ENCODE data around the gene TAL1.
"Not testable (repeated sequence)": the region's sequence is repeated elsewhere in the genome, so short reads cannot be mapped to it uniquely, and the experiment has no call there.

The TAL1 gene

GRCh38 chr1:47201179-47201578 lies 30.8 kb downstream of the TAL1 start:
- Histone ChIP-seq H3K4me3 (ENCODE audit: low read length, poor library complexity, severe bottlenecking) (no peak overlapping the region), H3F3A (ENCODE audit: low read depth) (no peaks in the 10 kb centered on the region), H4K20me1 (ENCODE audit: insufficient read depth, low read length, poor library complexity, severe bottlenecking) (no peaks in the 10 kb centered on the region), H3K4me2 (ENCODE audit: low read depth, low read length, poor library complexity, severe bottlenecking) (no peak overlapping the region), H3K9me2 (replicated peaks; ENCODE audit: low read depth, low read length) (no peaks in the 10 kb centered on the region), H2AFZ (ENCODE audit: low read length) (no peak overlapping the region), H3K79me2 (ENCODE audit: insufficient read depth, low read length) (no peaks in the 10 kb centered on the region), H3K4me1 (ENCODE audit: insufficient read depth, low read length, poor library complexity, severe bottlenecking) (peaks cover 8% of the 10 kb centered on the region), H3K36me3 (ENCODE audit: insufficient read depth, low read length) (no peaks in the 10 kb centered on the region), H3K9me3 (ENCODE audit: insufficient read depth, low read depth, low read length) (no peaks in the 10 kb centered on the region), H3K27me3 (ENCODE audit: insufficient read depth, low read length, poor library complexity, severe bottlenecking) (no peaks in the 10 kb centered on the region), H3K9ac (ENCODE audit: low read depth, low read length, poor library complexity, severe bottlenecking) (no peak overlapping the region)
- no peak for TF ChIP-seq CTCF (conservative IDR thresholded peaks at IDR 0.05; ENCODE audit: low read length)
- TF ChIP-seq EZH2phosphoT487 (IDR thresholded peaks at IDR 0.05; ENCODE audit: borderline replicate concordance) = no peak

GRCh38 chr1:47198214-47198613 lies 33.8 kb downstream of the TAL1 start:
- Histone ChIP-seq H3K4me2 (ENCODE audit: low read depth, low read length, poor library complexity, severe bottlenecking) (no peak overlapping the region), H3K79me2 (ENCODE audit: insufficient read depth, low read length) (no peaks in the 10 kb centered on the region), H3K9ac (ENCODE audit: low read depth, low read length, poor library complexity, severe bottlenecking) (no peak overlapping the region), H3K36me3 (ENCODE audit: insufficient read depth, low read length) (no peaks in the 10 kb centered on the region), H3F3A (ENCODE audit: low read depth) (no peaks in the 10 kb centered on the region), H3K9me3 (ENCODE audit: insufficient read depth, low read depth, low read length) (no peaks in the 10 kb centered on the region), H3K27me3 (ENCODE audit: insufficient read depth, low read length, poor library complexity, severe bottlenecking) (no peaks in the 10 kb centered on the region), H3K9me2 (replicated peaks; ENCODE audit: low read depth, low read length) (no peaks in the 10 kb centered on the region), H3K4me1 (ENCODE audit: insufficient read depth, low read length, poor library complexity, severe bottlenecking) (peaks cover 2% of the 10 kb centered on the region), H4K20me1 (ENCODE audit: insufficient read depth, low read length, poor library complexity, severe bottlenecking) (no peaks in the 10 kb centered on the region), H2AFZ (ENCODE audit: low read length) (no peak overlapping the region), H3K4me3 (ENCODE audit: low read length, poor library complexity, severe bottlenecking) (no peak overlapping the region)
- no peak for TF ChIP-seq EZH2phosphoT487 (IDR thresholded peaks at IDR 0.05; ENCODE audit: borderline replicate concordance)
- no peak for TF ChIP-seq CTCF (conservative IDR thresholded peaks at IDR 0.05; ENCODE audit: low read length)

GRCh38 chr1:47196622-47197021 lies 35.4 kb downstream of the TAL1 start:
- no peaks in the 10 kb centered on the region for H3K27me3 ChIP-seq (ENCODE audit: insufficient read depth, low read length, poor library complexity, severe bottlenecking)
- no peaks in the 10 kb centered on the region for H4K20me1 ChIP-seq (ENCODE audit: insufficient read depth, low read length, poor library complexity, severe bottlenecking)
- no peak overlapping the region for H3K4me3 ChIP-seq (ENCODE audit: low read length, poor library complexity, severe bottlenecking)
- no peaks in the 10 kb centered on the region for H3K9me2 ChIP-seq (replicated peaks; ENCODE audit: low read depth, low read length)
- no peaks in the 10 kb centered on the region for H3K79me2 ChIP-seq (ENCODE audit: insufficient read depth, low read length)
- no peaks in the 10 kb centered on the region for H3K4me1 ChIP-seq (ENCODE audit: insufficient read depth, low read length, poor library complexity, severe bottlenecking)
- no peak overlapping the region for H3K9ac ChIP-seq (ENCODE audit: low read depth, low read length, poor library complexity, severe bottlenecking)
- H3K9me3 ChIP-seq (ENCODE audit: insufficient read depth, low read depth, low read length) = no peaks in the 10 kb centered on the region
- no peak overlapping the region for H2AFZ ChIP-seq (ENCODE audit: low read length)
- H3K4me2 ChIP-seq (ENCODE audit: low read depth, low read length, poor library complexity, severe bottlenecking) = no peak overlapping the region
- TF ChIP-seq EZH2phosphoT487 (IDR thresholded peaks at IDR 0.05; ENCODE audit: borderline replicate concordance) = no peak
- no peak for TF ChIP-seq CTCF (conservative IDR thresholded peaks at IDR 0.05; ENCODE audit: low read length)
- no peaks in the 10 kb centered on the region for H3K36me3 ChIP-seq (ENCODE audit: insufficient read depth, low read length)
- no peaks in the 10 kb centered on the region for H3F3A ChIP-seq (ENCODE audit: low read depth)

- not testable (repeated sequence) for H4K20me1 ChIP-seq (ENCODE audit: insufficient read depth, low read length, poor library complexity, severe bottlenecking); H3K4me2 ChIP-seq (ENCODE audit: low read depth, low read length, poor library complexity, severe bottlenecking); H3K79me2 ChIP-seq (ENCODE audit: insufficient read depth, low read length); H3F3A ChIP-seq (ENCODE audit: low read depth); H3K27me3 ChIP-seq (ENCODE audit: insufficient read depth, low read length, poor library complexity, severe bottlenecking); H3K9ac ChIP-seq (ENCODE audit: low read depth, low read length, poor library complexity, severe bottlenecking); H3K4me3 ChIP-seq (ENCODE audit: low read length, poor library complexity, severe bottlenecking); H3K4me1 ChIP-seq (ENCODE audit: insufficient read depth, low read length, poor library complexity, severe bottlenecking); H3K36me3 ChIP-seq (ENCODE audit: insufficient read depth, low read length); H2AFZ ChIP-seq (ENCODE audit: low read length); H3K9me3 ChIP-seq (ENCODE audit: insufficient read depth, low read depth, low read length); H3K9me2 ChIP-seq (replicated peaks; ENCODE audit: low read depth, low read length)
Observed at GRCh38 chr1:47195981-47196380, 36.0 kb downstream of the TAL1 start.
